PFSK-1 (cell line): ENCODE results near the gene KCP.

Experiments
- FOXP2 ChIP-seq: optimal IDR thresholded peaks from 2 replicates; pipeline ENCODE3; 2011; ENCODE audit warnings: borderline replicate concordance, control low read depth, inconsistent platforms; ENCODE audit not compliant: insufficient read depth; ENCODE audit errors: extremely low read length, extremely low read depth
- POLR2AphosphoS5 ChIP-seq: IDR thresholded peaks from 2 replicates; pipeline ENCODE4 v1.6.1; 2012; ENCODE audit warnings: low read depth, mild to moderate bottlenecking, control low read depth, low read length, moderate library complexity
- SIN3A ChIP-seq: IDR thresholded peaks from 2 replicates; pipeline ENCODE4 v1.6.1; 2012; ENCODE audit warnings: mild to moderate bottlenecking, low read length, moderate library complexity, borderline replicate concordance; ENCODE audit not compliant: insufficient read depth
- TAF1 ChIP-seq: IDR thresholded peaks from 2 replicates; pipeline ENCODE4 v1.6.1; 2012; ENCODE audit warnings: low read length, control low read depth, borderline replicate concordance; ENCODE audit not compliant: insufficient read depth
- TF ChIP-seq, protein P1 (sequence below), 2 experiments: IDR thresholded peaks; 2 replicates each; pipeline versions ENCODE4 v1.6.1 to v1.8.0; 2011 to 2012; ENCODE audit warnings: low read depth in 2 of 2, low read length in 2 of 2, control low read depth in 1 of 2, inconsistent platforms in 1 of 2, mild to moderate bottlenecking in 1 of 2, moderate library complexity in 1 of 2; ENCODE audit not compliant: insufficient read depth in 1 of 2

KCP gene

DNA sequence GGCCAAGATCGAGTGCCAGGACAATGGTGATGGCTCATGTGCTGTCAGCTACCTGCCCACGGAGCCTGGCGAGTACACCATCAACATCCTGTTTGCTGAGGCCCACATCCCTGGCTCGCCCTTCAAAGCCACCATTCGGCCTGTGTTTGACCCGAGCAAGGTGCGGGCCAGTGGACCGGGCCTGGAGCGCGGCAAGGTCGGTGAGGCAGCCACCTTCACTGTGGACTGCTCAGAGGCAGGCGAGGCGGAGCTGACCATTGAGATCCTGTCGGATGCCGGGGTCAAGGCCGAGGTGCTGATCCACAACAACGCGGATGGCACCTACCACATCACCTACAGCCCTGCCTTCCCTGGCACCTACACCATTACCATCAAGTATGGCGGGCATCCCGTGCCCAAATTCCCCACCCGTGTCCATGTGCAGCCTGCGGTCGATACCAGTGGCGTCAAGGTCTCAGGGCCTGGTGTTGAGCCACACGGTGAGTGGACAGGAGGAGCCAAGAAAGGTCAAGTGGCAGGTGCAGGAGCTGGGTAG is 65.7 kb downstream of the KCP start:
- TF ChIP-seq TAF1 (no peak), POLR2AphosphoS5 (no peak), SIN3A (no peak), FOXP2 (no peak)
- TF ChIP-seq, protein P1, sequence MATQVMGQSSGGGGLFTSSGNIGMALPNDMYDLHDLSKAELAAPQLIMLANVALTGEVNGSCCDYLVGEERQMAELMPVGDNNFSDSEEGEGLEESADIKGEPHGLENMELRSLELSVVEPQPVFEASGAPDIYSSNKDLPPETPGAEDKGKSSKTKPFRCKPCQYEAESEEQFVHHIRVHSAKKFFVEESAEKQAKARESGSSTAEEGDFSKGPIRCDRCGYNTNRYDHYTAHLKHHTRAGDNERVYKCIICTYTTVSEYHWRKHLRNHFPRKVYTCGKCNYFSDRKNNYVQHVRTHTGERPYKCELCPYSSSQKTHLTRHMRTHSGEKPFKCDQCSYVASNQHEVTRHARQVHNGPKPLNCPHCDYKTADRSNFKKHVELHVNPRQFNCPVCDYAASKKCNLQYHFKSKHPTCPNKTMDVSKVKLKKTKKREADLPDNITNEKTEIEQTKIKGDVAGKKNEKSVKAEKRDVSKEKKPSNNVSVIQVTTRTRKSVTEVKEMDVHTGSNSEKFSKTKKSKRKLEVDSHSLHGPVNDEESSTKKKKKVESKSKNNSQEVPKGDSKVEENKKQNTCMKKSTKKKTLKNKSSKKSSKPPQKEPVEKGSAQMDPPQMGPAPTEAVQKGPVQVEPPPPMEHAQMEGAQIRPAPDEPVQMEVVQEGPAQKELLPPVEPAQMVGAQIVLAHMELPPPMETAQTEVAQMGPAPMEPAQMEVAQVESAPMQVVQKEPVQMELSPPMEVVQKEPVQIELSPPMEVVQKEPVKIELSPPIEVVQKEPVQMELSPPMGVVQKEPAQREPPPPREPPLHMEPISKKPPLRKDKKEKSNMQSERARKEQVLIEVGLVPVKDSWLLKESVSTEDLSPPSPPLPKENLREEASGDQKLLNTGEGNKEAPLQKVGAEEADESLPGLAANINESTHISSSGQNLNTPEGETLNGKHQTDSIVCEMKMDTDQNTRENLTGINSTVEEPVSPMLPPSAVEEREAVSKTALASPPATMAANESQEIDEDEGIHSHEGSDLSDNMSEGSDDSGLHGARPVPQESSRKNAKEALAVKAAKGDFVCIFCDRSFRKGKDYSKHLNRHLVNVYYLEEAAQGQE (IDR thresholded peaks at IDR 0.05; ENCODE audit: insufficient read depth in 1 of 2, low read depth in 2 of 2, low read length in 2 of 2), result no peak

DNA sequence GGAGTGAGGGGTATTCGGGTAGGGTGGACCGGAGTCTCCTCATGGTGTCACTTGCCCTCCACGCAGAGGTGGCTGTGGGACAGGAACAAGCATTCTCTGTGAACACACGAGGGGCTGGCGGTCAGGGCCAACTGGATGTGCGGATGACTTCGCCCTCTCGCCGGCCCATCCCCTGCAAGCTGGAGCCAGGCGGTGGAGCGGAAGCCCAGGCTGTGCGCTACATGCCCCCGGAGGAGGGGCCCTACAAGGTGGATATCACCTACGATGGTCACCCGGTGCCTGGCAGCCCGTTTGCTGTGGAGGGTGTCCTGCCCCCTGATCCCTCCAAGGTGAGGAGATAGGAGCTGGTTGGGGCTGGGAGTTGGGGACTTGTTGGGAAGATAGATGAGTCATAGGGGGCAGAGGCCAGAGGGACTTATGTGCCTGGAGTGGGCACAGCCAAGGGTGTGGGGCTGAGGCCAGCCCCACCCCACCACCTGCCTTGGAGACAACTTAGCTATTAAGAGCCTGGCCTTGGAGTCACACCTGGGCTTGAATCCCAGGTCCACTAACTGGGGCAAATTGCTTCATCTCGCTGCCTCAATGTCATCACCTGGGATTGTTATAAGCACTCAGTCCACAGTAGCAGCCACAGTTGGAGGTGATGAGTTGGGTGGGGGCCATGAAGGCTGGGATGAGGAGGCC is 66.4 kb downstream of the KCP start:
- TF ChIP-seq POLR2AphosphoS5 (no peak), TAF1 (no peak), FOXP2 (no peak), SIN3A (no peak)
- TF ChIP-seq, protein P1 (IDR thresholded peaks at IDR 0.05; ENCODE audit: insufficient read depth in 1 of 2, low read depth in 2 of 2, low read length in 2 of 2), result no peak

DNA sequence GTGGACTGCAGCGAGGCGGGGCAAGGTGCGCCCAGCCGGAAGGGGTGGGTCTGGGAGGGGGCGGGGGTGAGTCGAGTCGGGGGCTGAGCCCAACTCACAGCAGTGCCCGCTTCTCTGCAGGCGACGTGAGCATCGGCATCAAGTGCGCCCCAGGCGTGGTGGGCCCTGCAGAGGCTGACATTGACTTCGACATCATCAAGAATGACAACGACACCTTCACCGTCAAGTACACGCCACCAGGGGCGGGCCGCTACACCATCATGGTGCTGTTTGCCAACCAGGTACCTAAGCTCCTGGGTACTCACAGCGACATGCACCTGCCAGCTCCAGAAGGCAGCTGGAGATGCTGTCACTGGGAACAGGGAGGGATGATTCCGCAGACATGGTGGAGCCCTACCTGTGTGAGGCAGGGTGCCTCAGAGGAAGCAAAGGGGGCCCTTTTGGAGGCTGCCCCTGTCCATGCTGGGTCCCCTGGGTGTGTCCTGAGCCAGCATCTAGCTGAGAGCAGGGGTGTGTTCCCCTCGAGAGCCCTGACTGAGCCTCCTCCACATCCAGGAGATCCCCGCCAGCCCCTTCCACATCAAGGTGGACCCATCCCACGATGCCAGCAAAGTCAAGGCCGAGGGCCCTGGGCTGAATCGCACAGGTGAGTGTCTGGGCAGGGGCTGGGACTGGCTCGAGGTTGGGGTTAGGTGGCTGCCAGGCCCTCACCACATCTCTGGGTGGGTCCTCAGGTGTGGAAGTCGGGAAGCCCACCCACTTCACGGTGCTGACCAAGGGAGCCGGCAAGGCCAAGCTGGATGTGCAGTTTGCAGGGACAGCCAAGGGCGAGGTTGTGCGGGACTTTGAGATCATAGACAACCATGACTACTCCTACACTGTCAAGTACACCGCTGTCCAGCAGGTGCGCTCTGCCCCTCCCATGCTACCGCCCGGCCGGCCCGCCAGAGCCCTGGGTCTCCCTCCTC is 67.6 kb downstream of the KCP start:
- TF ChIP-seq TAF1 (no peak), SIN3A (no peak), POLR2AphosphoS5 (no peak), FOXP2 (no peak)
- TF ChIP-seq, protein P1 (IDR thresholded peaks at IDR 0.05; ENCODE audit: insufficient read depth in 1 of 2, low read depth in 2 of 2, low read length in 2 of 2), result no peak

DNA sequence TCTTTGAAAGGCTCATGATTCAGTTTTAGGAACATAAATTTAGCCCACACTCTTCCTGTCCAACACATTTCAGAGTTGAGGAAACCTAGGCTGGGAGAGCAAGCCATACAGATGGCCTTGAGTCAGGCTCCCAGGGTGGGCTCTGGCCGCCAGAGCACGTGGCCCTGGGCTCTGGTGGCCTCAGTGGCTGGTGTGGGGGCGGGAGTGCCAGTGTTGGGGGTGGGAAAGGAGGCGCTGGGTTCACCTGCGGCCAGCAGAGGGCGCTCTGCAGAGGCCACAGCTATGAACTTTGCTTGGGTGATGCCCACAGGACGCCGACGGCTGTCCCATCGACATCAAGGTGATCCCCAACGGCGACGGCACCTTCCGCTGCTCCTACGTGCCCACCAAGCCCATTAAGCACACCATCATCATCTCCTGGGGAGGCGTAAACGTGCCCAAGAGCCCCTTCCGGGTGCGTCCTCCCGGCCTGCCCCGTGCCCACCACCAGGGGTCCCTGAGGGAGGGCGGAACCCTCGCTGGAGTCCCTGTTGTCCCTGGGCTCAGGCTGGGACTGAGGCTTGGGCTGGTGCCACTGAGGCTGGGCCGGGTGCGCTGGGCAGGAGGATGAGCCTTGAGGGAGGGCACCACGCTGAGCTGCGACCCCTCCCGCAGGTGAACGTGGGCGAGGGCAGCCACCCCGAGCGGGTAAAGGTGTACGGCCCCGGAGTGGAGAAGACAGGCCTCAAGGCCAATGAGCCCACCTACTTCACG is 68.4 kb downstream of the KCP start:
- TF ChIP-seq SIN3A, result no peak
- TF ChIP-seq TAF1, result no peak
- TF ChIP-seq, protein P1 (IDR thresholded peaks at IDR 0.05; ENCODE audit: insufficient read depth in 1 of 2, low read depth in 2 of 2, low read length in 2 of 2), result no peak
- TF ChIP-seq FOXP2, result no peak
